HEK293 (cell line): ENCODE measurements around the gene TNNI3.

Source experiments
- CTCF ChIA-PET: fragments of 350-600 bp; formaldehyde crosslinking; extraction: SDS; loops from one replicate; lab custom pipeline; 2021; ENCODE audit warnings: antibody characterized with exemption; lab: Yijun Ruan, JAX
- POLR2A ChIA-PET: fragments of 300-600 bp; formaldehyde crosslinking; extraction: SDS; loops from one replicate; lab custom pipeline; 2020; ENCODE audit warnings: antibody characterized with exemption, inconsistent platforms; lab: Yijun Ruan, JAX
- H3K27ac ChIP-seq: fragments of 200-500 bp; sonication (Bioruptor generic); 2 replicates; pipeline ENCODE4 v1.5.1; 2014; ENCODE audit warnings: low read depth, low read length, control low read depth, inconsistent platforms; ENCODE audit errors: extremely low read depth
- H3K36me3 ChIP-seq, 2 experiments: fragments of 200-500 bp in 1 of 2; sonication (Bioruptor generic) in 1 of 2; 1 replicate in 1 of 2; 2 replicates in 1 of 2; pipeline ENCODE4 v1.5.1; 2014 to 2017; ENCODE audit warnings: inconsistent platforms in 2 of 2, low read length in 2 of 2; ENCODE audit not compliant: control insufficient read depth in 2 of 2, insufficient read depth in 1 of 2
- H3K4me1 ChIP-seq: fragments of 200-500 bp; sonication (Bioruptor generic); 2 replicates; pipeline ENCODE4 v1.5.1; 2014; ENCODE audit warnings: mild to moderate bottlenecking, low read length, inconsistent platforms; ENCODE audit not compliant: control insufficient read depth, insufficient read depth
- H3K4me3 ChIP-seq: 2 replicates; pipeline ENCODE4 v1.5.1; 2011; ENCODE audit warnings: low read depth, mild to moderate bottlenecking, control low read depth, low read length, moderate library complexity
- H3K9me3 ChIP-seq: fragments of 200-500 bp; sonication (Bioruptor generic); 2 replicates; pipeline ENCODE4 v1.5.1; 2014; ENCODE audit warnings: low read depth, low read length, inconsistent platforms; ENCODE audit not compliant: control insufficient read depth, insufficient read depth
- IKZF3 ChIP-seq: fragments of 450-650 bp; IDR thresholded peaks from 2 replicates; pipeline ENCODE4 v1.5.0; 2018; ENCODE audit warnings: missing biosample characterization, mild to moderate bottlenecking, missing genetic modification characterization, moderate library complexity
- KLF9 ChIP-seq: fragments of 450-650 bp; formaldehyde crosslinking; IDR thresholded peaks from 2 replicates; pipeline ENCODE4 v1.5.1; 2016; ENCODE audit warnings: missing biosample characterization, missing genetic modification characterization, low read depth
- PRDM1 ChIP-seq: fragments of 450-650 bp; formaldehyde crosslinking; IDR thresholded peaks from 2 replicates; pipeline ENCODE4; 2016; ENCODE audit warnings: missing biosample characterization, missing genetic modification characterization
- SALL2 ChIP-seq: fragments of 450-650 bp; formaldehyde crosslinking; IDR thresholded peaks from 2 replicates; pipeline ENCODE4 v1.5.0; 2017; ENCODE audit warnings: missing biosample characterization, mild to moderate bottlenecking, missing genetic modification characterization, borderline replicate concordance
- SCRT2 ChIP-seq: fragments of 450-650 bp; formaldehyde crosslinking; IDR thresholded peaks from 2 replicates; pipeline ENCODE4 v1.5.1; 2016; ENCODE audit warnings: missing biosample characterization, missing genetic modification characterization
- SETDB1 ChIP-seq: IDR thresholded peaks from one replicate; pipeline ENCODE4 v1.6.1; 2017; ENCODE audit warnings: mild to moderate bottlenecking, low read length, moderate library complexity, mixed read lengths; ENCODE audit not compliant: insufficient read length
- SP2 ChIP-seq: fragments of 450-650 bp; formaldehyde crosslinking; IDR thresholded peaks from 2 replicates; pipeline ENCODE4 v1.5.1; 2016; ENCODE audit warnings: missing biosample characterization, missing genetic modification characterization
- YY1 ChIP-seq: fragments of 450-650 bp; formaldehyde crosslinking; IDR thresholded peaks from 2 replicates; pipeline ENCODE4 v1.5.1; 2018; ENCODE audit warnings: missing biosample characterization, missing genetic modification characterization
- ZBTB48 ChIP-seq: fragments of 450-650 bp; formaldehyde crosslinking; IDR thresholded peaks from 2 replicates; pipeline ENCODE4 v1.5.1; 2016; ENCODE audit warnings: missing biosample characterization, missing genetic modification characterization
- ZEB2 ChIP-seq: fragments of 450-650 bp; formaldehyde crosslinking; IDR thresholded peaks from 2 replicates; pipeline ENCODE4 v1.5.1; 2016; ENCODE audit warnings: missing biosample characterization, missing genetic modification characterization
- ZNF155 ChIP-seq: fragments of 450-650 bp; formaldehyde crosslinking; IDR thresholded peaks from 2 replicates; pipeline ENCODE4 v1.5.1; 2016; ENCODE audit warnings: missing biosample characterization, missing genetic modification characterization
- ZNF18 ChIP-seq: fragments of 450-650 bp; formaldehyde crosslinking; IDR thresholded peaks from 2 replicates; pipeline ENCODE4 v1.5.1; 2016; ENCODE audit warnings: missing biosample characterization, missing genetic modification characterization
- ZNF2 ChIP-seq: fragments of 450-650 bp; formaldehyde crosslinking; IDR thresholded peaks from 2 replicates; pipeline ENCODE4 v1.5.1; 2016; ENCODE audit warnings: missing biosample characterization, missing genetic modification characterization
- ZNF223 ChIP-seq: fragments of 450-650 bp; formaldehyde crosslinking; IDR thresholded peaks from 2 replicates; pipeline ENCODE4 v1.5.1; 2016; ENCODE audit warnings: missing biosample characterization, missing genetic modification characterization
- ZNF266 ChIP-seq: fragments of 450-650 bp; formaldehyde crosslinking; IDR thresholded peaks from 2 replicates; pipeline ENCODE4 v1.5.1; 2016; ENCODE audit warnings: missing biosample characterization, missing genetic modification characterization, low read depth
- ZNF292 ChIP-seq: fragments of 450-650 bp; formaldehyde crosslinking; IDR thresholded peaks from 2 replicates; pipeline ENCODE4 v1.5.1; 2016; ENCODE audit warnings: low read depth, missing biosample characterization, missing genetic modification characterization, borderline replicate concordance
- ZNF366 ChIP-seq: fragments of 450-650 bp; formaldehyde crosslinking; conservative IDR thresholded peaks from 2 replicates; pipeline ENCODE4 v1.5.1; 2016; ENCODE audit warnings: missing biosample characterization, missing genetic modification characterization
- ZNF426 ChIP-seq: fragments of 450-650 bp; formaldehyde crosslinking; IDR thresholded peaks from 2 replicates; pipeline ENCODE4 v1.5.1; 2017; ENCODE audit warnings: missing biosample characterization, missing genetic modification characterization, mild to moderate bottlenecking, inconsistent platforms, moderate library complexity
- ZNF433 ChIP-seq: fragments of 450-650 bp; formaldehyde crosslinking; IDR thresholded peaks from 2 replicates; pipeline ENCODE4 v1.5.1; 2016; ENCODE audit warnings: missing biosample characterization, missing genetic modification characterization, low read depth
- ZNF488 ChIP-seq: fragments of 450-650 bp; formaldehyde crosslinking; IDR thresholded peaks from 2 replicates; pipeline ENCODE4 v1.5.1; 2016; ENCODE audit warnings: missing biosample characterization, missing genetic modification characterization
- ZNF549 ChIP-seq: fragments of 450-650 bp; IDR thresholded peaks from 2 replicates; pipeline ENCODE4 v1.5.1; 2018; ENCODE audit warnings: missing biosample characterization, missing genetic modification characterization, mild to moderate bottlenecking, inconsistent platforms, moderate library complexity
- ZNF555 ChIP-seq: fragments of 450-650 bp; formaldehyde crosslinking; conservative IDR thresholded peaks from 2 replicates; pipeline ENCODE4 v1.5.1; 2017; ENCODE audit warnings: missing biosample characterization, mild to moderate bottlenecking, missing genetic modification characterization, inconsistent platforms
- ZNF585B ChIP-seq: fragments of 450-650 bp; formaldehyde crosslinking; IDR thresholded peaks from 2 replicates; pipeline ENCODE4 v1.5.1; 2016; ENCODE audit warnings: missing biosample characterization, missing genetic modification characterization
- ZNF600 ChIP-seq: fragments of 450-650 bp; formaldehyde crosslinking; IDR thresholded peaks from 2 replicates; pipeline ENCODE4 v1.5.1; 2016; ENCODE audit warnings: missing biosample characterization, missing genetic modification characterization
- ZNF658 ChIP-seq: fragments of 450-650 bp; formaldehyde crosslinking; IDR thresholded peaks from 2 replicates; pipeline ENCODE4; 2016; ENCODE audit warnings: missing biosample characterization, missing genetic modification characterization
- ZNF677 ChIP-seq: fragments of 450-650 bp; IDR thresholded peaks from 2 replicates; pipeline ENCODE4 v1.5.0; 2018; ENCODE audit warnings: missing biosample characterization, mild to moderate bottlenecking, missing genetic modification characterization, moderate library complexity
- ZNF707 ChIP-seq: fragments of 450-650 bp; formaldehyde crosslinking; IDR thresholded peaks from 2 replicates; pipeline ENCODE4 v1.5.1; 2016; ENCODE audit warnings: missing biosample characterization, missing genetic modification characterization
- ZNF776 ChIP-seq: fragments of 450-650 bp; formaldehyde crosslinking; IDR thresholded peaks from 2 replicates; pipeline ENCODE4 v1.5.0; 2017; ENCODE audit warnings: missing biosample characterization, missing genetic modification characterization, borderline replicate concordance
- ZNF843 ChIP-seq: fragments of 450-650 bp; formaldehyde crosslinking; IDR thresholded peaks from 2 replicates; pipeline ENCODE4 v1.5.1; 2016; ENCODE audit warnings: missing biosample characterization, missing genetic modification characterization
- ZXDB ChIP-seq: fragments of 450-650 bp; formaldehyde crosslinking; IDR thresholded peaks from 2 replicates; pipeline ENCODE4 v1.5.1; 2016; ENCODE audit warnings: missing biosample characterization, missing genetic modification characterization
- TF ChIP-seq, protein P1 (sequence below): fragments of 450-650 bp; IDR thresholded peaks from 2 replicates; pipeline ENCODE4 v1.5.1; 2018; ENCODE audit warnings: missing biosample characterization, missing genetic modification characterization
- TF ChIP-seq, protein P2 (sequence below): fragments of 450-650 bp; formaldehyde crosslinking; IDR thresholded peaks from 2 replicates; pipeline ENCODE4 v1.5.1; 2016; ENCODE audit warnings: missing biosample characterization, missing genetic modification characterization

The TNNI3 gene

GRCh38 chr19:55165952-55166529 lies 8.5 kb upstream of the TNNI3 start:
- Histone ChIP-seq H3K36me3 (no peaks in the 10 kb centered on the region), H3K4me1 (peaks cover 2% of the 10 kb centered on the region; the same call in 1 of the 2 replicates), H3K4me3 (peak overlapping the region; percentile 67), H3K9me3 (no peaks in the 10 kb centered on the region), H3K27ac (no peak overlapping the region)
- ChIA-PET CTCF (interaction anchor here (0.5 to 4.3 kb wide), 31 partner anchors 10 to 1206 kb away, joined by 3 to 47 read pairs (median 4); partner anchors contain the start of genes HSPBP1, PPP6R1, RDH13 and TMEM190), POLR2A (interaction anchor here (1.4 to 3.2 kb wide), 4 partner anchors 14 to 458 kb away, joined by 4 to 21 read pairs (median 9); partner anchors contain the start of genes PPP6R1, SYT5, UBE2S and ZNF784)
- TF ChIP-seq ZNF658 (no peak), ZNF585B (tag by site-specific recombination) (no peak), ZNF223 (tag by site-specific recombination) (no peak), SALL2 (tag by site-specific recombination) (no peak), ZNF549 (tag by site-specific recombination) (no peak), ZEB2 (tag by site-specific recombination) (peak; percentile 57; the same call in 1 of the 2 replicates), ZXDB (tag by site-specific recombination) (peak; percentile 86), ZNF707 (no peak), ZNF555 (tag by site-specific recombination) (no peak), ZNF18 (no peak), SETDB1 (no peak), ZNF366 (tag by site-specific recombination) (no peak), ZNF488 (tag by site-specific recombination) (no peak), ZNF292 (no peak), ZNF433 (tag by site-specific recombination) (no peak), SCRT2 (tag by site-specific recombination) (no peak), ZNF426 (tag by site-specific recombination) (no peak), ZNF266 (no peak), ZNF2 (tag by site-specific recombination) (no peak), PRDM1 (no peak), KLF9 (tag by site-specific recombination) (no peak), IKZF3 (tag by site-specific recombination) (peak; percentile 19; the same call in 1 of the 2 replicates), ZNF776 (tag by site-specific recombination) (no peak), ZNF155 (tag by site-specific recombination) (no peak), YY1 (tag by site-specific recombination) (no peak), ZBTB48 (tag by site-specific recombination) (0 out of 2 replicates have a peak, but pooled peaks have one; percentile 27), ZNF677 (tag by site-specific recombination) (no peak), ZNF600 (tag by site-specific recombination) (peak; percentile 70; the same call in 1 of the 2 replicates), ZNF843 (no peak), SP2 (tag by site-specific recombination) (no peak)
- TF ChIP-seq, protein P1, sequence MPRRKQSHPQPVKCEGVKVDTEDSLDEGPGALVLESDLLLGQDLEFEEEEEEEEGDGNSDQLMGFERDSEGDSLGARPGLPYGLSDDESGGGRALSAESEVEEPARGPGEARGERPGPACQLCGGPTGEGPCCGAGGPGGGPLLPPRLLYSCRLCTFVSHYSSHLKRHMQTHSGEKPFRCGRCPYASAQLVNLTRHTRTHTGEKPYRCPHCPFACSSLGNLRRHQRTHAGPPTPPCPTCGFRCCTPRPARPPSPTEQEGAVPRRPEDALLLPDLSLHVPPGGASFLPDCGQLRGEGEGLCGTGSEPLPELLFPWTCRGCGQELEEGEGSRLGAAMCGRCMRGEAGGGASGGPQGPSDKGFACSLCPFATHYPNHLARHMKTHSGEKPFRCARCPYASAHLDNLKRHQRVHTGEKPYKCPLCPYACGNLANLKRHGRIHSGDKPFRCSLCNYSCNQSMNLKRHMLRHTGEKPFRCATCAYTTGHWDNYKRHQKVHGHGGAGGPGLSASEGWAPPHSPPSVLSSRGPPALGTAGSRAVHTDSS, result no peak
- TF ChIP-seq, protein P2, sequence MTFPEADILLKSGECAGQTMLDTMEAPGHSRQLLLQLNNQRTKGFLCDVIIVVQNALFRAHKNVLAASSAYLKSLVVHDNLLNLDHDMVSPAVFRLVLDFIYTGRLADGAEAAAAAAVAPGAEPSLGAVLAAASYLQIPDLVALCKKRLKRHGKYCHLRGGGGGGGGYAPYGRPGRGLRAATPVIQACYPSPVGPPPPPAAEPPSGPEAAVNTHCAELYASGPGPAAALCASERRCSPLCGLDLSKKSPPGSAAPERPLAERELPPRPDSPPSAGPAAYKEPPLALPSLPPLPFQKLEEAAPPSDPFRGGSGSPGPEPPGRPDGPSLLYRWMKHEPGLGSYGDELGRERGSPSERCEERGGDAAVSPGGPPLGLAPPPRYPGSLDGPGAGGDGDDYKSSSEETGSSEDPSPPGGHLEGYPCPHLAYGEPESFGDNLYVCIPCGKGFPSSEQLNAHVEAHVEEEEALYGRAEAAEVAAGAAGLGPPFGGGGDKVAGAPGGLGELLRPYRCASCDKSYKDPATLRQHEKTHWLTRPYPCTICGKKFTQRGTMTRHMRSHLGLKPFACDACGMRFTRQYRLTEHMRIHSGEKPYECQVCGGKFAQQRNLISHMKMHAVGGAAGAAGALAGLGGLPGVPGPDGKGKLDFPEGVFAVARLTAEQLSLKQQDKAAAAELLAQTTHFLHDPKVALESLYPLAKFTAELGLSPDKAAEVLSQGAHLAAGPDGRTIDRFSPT (tag by site-specific recombination), result peak; percentile 53; the same call in 1 of the 2 replicates
